Occipital lobe (tissue), 2 donors: ENCODE measurements around the gene ERG. TPM values are rescaled to one million over a fixed set of nuclear protein-coding genes. Genes with fewer than 3 reads are reported as not detected.

Experiments
- DNase-seq: peaks from one replicate; lab custom pipeline; 2025; lab: John Stamatoyannopoulos, UW
- total RNA-seq: library from RNA; depleted of rRNA; stranded (reverse); fragments of >200 nt; gene quantifications from one replicate; pipeline ENCODE4 v1.2.3, GENCODE V29; 2014

Gene ERG
- total RNA-seq, 1 donor from 2014 or later, result 1.2 TPM

DNA sequence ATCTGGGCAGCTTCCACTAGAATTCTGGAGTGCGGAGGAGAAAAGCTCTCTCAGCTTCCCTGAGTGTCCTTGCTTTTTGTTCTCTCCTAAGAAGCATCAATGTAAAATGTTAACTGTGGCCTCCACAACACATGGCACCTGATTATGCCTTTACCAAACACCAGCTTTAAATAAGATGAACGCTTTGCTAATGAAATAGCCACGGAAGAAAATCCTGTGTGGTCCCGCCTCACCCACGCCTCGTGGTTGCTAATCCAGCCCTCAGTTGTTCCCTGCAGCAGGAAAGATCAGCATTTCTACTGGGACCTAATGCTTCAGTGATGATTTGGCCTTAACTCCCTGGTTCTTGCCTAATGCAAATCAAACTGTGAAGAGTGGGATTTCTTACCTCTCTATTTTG lies 1.8 kb upstream of the ERG start:
- DNase-seq, result no peak

DNA sequence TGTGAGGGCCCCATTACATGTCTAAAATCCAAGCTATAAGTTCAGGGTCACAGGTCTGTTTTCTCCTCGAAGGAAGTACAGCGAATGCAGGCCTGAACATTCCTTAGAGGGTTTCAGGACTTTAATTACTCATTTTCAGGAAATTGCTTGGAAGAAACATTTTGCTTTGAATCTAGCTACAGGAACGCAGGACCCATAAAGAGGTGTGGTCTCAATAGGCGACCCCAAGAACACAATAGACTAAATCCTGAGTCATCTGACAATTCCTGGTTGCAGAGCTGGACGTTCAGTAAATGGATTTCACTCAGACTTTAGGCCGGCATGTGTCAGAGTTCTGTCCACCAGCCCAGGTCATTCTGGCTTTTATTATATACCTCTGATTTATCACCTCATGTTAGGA lies 1.0 kb upstream of the ERG start:
- DNase-seq, result no peak

DNA sequence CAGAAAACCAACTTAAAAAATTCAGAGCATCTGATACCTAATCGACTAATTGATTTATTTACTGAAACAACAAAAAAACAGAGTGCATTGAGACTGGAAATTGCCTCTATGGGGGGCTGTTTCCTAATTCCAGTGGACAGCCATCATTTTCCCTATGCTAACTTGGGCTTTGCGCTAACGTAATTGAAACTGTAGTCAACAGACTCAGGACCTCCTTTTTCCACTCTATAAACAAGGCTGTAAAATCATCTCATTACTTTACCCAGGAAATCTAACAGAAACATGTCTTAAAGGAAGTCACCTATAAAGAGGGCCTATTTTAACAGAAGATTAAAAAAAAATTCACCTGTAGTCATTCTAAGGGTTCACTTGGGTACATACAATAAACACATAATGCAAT lies 2.1 kb downstream of the ERG start:
- DNase-seq, result no peak

DNA sequence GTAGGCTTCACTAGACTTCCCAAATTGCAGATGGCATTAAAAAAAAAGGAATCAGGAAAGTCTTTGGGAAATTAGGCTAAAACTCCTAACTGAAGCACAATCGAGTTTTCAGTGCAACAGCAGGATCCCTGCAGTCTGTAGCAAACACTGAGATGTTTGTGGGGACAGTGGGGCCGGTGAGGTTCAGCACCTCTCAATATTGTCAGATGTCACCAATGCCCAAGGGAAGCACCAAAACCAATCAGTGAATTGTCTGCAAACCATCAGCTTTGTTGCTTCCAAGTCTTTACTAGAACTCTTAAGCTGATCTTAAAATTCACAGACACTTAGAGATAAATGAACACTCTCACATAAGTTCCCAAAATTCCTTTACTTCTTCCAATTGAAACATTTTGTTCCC lies 2.6 kb downstream of the ERG start:
- DNase-seq, result no peak

DNA sequence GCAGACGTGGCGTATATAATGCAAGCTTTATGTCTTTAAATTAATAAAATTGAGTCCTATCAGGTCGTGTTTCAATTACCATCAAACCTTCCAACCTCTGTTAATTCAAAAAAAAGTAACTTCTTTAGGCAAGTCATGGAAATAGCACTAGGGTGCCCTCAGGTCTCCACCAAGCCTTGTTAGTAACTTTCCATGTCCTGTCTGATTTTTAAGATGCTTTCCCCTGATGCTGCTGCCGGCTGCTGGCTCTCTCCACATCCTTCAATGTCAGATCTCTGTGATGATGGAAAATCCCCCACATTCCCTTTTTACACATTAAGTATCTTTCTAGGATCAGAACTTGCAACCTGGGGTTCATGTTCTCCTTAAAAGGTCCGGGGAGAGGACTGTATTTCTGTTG lies 3.0 kb downstream of the ERG start:
- DNase-seq, result no peak

DNA sequence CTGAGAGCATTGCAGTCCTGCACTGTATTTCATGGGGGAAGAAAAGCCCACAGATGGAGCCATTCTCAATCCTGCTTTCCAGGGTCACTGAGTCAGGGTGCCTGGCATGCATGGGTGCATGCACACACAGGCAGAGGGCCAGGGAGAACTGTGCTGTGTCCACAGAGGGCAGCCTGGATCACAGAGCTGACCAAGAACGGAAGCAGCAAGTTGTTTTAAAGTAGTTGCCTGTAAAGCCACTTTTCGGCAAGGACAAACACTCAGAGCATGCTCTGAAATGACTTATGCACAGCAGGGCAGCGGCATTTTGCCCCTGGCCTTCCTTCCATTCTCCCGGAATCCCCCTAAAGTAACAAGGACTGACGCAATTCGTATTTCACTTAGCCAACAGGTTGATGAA lies 3.6 kb downstream of the ERG start:
- DNase-seq, result no peak

DNA sequence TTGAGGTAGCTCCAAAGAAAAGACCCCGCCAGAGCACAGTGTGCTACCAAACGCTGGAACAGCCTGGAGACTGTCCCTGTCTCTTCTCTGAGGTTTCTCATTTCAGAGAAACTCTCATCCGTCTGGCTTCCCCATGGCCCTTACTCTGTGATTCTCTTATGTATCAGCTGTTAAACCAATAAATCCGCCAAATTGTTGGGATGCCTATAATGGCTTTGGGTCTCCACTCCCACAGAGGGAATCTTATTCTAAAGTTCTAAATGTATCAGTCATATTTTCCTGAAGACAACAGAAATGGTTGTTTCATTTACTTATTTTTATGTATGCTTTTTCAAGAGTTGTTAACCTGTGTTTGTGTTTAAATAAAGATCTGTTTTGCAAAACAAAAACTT lies 4.0 kb downstream of the ERG start:
- DNase-seq, result no peak

DNA sequence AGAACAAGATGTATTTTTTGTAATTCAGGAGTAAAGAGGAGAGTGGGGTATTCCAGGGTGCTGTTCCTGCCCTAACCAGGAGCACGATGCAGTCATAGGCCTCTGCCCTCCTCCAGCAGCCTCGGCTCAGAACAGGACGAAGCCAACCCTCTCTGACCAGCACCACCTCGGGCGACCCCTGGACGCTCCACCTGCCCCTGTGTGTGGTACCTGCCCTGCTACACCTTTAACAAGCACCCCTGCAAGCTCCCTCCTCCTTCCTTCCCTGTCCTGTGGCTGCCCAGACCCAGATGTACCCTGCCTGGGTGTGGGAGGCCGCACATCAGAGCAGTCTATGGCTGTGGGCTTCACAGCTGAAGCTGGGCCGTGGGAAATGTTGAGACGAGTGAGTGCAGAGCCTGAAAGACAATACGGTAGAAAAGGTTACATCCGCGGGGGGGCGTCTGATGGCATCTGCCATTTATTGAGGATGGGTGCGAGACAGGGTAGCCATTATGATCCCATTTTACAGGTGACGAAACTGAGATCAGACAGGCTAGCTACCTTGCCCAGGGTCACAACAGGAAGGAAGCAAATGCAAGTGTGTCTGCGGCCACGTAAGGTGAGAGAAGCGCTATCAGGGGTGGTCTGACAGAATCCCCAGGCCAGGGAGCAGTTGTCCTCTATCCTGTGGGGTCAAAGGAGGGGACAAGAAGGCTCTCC lies 4.6 kb downstream of the ERG start:
- DNase-seq, result no peak

DNA sequence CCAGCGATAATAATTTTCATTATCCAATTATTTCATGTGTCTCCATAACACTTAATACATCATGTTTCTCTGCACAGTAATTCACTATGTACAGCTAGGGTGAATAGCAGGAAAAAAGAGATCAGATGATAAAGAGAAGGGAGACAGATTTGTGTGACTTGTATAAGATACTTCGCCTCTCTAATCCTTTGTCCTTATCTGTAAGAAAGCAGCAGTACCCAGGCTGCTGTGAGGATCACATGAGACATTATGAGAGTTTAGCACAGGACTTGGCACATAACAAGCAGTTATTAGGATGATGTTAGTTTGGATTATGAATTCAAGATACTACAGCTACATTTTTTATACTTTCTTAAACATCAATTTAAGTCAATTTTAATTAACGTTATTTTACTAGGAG lies 6.3 kb downstream of the ERG start:
- DNase-seq, result no peak

DNA sequence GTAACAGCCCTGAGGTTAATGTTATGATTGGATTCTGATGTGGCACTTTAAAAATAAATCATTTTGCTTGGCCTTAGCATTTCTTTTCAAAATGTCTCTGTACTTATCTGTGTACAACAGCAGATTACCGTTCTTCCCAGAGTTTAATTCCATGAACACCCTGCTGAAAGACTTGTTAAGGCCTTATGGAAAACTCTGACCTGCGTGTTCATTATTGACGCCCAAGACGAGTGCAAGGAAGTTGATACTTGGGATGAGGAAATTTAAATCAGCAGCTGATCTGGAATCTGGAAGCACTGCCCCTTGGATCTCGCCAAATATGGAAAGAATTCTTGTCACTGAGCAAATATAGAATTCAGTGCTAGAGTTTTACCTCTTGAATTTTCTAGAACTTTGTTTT lies 6.7 kb downstream of the ERG start:
- DNase-seq, result no peak

DNA sequence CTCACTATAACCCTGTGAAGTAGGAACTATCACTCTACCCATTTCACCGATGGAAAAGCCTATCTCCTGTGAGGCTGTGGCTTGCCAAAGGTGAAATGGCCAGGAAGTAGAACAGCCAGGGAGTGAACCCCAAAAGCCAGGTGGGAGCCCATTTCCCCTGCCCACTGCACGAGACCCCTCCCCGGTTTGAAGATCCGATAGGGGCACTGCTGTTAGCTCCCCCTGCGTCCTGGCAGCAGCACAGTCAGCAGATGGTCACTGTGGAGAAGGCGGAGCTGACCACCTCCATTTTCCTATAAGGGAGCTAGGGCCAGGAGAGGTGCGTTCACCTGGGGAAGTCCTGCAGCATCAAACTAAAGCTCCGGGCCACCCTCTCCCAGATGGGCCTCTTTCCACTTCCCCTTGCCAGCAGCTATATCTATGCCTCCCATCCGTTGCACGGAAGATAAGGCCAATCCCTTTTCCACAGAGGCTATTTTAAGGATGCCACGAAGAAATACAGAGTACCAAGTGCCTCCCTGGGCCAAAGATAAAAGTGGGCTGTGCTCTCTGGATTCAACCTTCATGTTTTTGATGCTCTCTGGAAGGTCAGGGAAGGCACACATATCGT lies 7.8 kb downstream of the ERG start:
- no peak for DNase-seq

DNA sequence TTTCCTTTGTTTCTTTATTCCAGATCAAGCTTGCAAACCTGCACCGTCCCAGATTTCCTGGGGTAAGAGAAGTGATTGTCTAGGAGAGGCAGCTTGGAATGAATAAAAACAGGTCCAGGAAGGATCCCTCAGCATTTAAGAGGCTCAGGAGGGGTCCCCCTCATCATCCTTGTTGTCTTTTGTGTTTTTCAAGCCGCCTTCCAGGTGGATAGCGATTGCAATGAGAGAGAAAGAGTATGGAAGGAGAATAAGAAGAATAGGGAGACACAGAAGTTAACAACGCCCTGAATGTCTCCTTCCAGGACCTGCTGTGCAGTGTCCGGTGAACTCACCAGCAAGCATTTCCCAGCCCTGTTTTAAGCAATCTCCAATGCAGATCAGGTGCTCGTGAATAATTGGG lies 8.5 kb downstream of the ERG start:
- DNase-seq, result no peak

DNA sequence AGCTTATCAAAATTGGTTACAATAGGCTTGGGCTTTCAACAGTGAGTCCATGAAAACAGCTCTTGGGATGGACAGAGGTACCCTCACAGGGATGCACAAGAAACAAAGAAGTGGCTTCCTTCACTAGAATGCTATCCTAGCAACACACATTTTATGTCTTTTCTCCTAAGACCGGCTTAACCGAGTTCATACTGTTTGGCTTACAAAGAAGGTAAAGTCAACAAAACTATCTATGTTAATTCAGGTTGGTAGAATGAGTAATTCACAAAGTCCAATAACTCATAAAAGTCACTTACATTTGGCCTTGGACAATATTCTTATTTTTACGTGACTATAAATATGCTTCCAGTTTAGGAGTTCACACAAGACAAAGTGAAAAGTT lies 9.0 kb downstream of the ERG start:
- DNase-seq, result no peak

DNA sequence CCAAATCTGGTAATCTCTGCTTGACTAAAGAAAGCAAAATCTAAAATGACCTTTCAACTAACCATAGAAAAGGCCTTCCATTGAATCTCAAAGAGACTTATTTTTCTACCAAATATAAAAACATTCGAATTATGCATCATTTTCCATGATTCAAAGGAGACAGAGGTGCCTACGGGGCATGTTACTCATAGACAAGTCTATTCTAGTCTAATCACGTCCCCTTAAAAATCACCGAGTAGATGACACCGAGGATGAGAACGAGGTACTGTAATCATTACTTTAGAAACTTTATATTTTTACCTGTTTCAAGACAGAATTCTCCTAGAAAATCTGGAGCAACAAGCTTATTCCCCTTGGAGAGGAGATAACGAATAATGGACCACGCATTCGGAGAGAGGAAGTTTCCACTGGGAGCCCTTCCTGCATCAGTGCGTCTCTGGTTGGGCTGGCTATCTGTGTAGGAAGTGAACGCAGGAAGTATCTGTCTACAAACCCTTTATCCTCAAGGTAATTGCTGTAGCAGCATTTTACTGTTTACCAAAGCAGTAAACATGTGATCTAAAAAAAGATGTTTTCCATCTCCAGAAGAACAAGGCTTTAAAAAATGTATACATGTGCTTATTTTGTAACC lies 9.5 kb downstream of the ERG start:
- DNase-seq, result no peak

DNA sequence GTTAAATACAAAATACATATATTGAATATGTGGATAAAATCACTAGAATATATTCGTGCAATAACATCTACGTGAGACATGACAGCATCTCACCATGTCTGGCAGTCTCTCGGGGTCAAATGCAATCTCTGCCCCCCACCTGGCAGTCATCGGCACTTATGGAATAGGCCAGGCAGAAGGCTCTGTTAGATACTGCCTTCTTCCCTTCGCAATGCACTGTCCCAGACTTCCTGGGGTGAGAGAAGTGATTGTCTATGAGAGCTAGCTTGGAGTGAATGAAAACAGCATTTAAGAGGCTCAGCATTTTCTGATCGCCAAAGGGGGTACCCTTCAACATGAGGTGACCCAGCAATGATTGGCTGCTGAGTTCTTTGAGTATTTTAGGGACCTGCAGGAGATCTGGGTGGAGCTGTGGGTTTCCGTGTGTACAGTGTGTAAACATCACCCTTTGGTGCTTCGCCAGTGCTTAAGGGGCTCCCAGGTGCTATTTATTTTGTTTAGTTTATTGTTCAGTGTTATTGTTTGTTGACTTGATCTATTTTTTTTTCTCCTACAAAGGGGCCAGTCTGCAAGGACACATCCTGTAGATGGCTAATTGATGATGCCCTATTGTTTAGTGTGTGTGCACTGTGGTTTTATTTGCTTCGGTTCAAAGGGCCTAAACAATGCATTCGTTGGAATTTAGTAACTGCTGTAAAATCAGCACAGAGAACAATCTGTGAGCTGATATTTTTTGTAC lies 10.2 kb downstream of the ERG start:
- DNase-seq, result no peak

DNA sequence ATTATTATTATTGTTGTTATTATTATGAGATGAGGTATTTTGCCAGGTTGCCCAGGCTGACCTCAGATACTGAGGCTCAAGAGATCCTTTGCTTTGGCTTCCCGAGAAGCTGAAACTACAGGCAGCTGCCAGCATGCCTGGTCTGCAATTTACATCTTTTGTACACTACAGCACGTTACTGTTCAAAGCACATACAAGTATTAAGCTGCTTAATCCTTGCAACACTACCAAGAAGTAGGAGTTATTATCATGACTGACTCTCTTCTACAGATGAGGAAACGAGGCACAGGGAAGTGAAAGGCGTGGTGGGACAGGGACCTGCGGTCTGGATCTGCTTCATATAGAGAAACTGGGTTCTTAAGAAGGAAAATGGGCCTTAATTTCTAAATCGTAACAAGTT lies 11.6 kb downstream of the ERG start:
- DNase-seq, result no peak

DNA sequence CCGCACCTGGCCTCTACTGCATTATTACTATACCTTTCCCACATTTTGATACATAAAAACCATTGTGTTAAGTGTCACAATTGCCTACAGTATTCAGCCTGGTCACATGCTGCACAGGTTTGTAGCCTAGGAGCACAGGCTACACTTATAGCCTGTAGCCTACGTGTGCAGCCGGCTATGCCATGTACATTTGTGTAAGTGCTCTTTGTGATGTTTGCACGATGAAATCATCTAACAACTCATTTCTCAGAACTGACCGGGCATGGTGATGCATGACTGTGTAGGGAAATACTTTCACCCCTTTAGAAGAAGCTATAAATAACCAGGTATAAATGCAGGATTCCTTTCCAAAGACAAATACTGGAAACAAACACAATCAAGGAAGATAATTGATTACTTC lies 12.1 kb downstream of the ERG start:
- DNase-seq, result no peak

DNA sequence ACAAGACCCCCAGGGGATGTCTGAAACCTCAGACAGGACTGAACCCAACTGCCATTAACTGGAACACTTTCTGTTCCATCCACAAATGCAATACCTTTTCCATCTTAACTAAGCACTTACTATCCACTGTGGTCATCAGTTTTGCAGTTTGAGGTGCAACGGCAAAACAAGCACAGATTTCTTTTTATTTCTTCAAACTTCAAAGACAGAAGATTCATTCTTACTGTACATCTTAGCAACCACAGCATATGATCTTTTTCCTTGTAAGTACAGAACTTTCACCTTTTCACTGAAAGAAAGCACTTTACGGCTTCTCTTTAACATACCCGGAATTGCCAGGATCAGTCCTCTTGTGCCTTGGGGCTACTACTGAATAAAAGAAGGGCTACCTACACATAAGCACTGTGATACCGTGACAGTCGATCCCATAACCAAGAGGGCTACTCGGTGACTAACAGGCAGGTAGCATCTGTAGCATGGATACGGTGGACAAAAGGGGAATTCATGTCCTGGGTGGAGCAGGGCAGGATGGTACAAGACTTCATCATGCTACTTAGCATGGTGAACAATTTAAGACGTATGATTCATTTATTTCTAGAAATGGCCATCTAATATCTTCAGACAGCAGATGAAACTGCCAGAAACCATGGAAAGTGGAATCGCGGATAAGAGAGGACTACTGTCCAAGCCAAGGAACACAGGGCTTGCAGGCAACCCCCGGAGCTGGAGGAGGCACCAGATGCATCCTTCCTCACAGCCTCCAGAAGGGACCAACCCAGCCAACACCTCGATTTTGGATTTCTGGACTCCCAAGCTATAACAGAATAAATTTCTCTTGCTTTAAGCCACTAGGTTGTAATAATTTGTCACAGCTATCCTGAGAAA lies 18.4 kb downstream of the ERG start:
- no peak for DNase-seq

DNA sequence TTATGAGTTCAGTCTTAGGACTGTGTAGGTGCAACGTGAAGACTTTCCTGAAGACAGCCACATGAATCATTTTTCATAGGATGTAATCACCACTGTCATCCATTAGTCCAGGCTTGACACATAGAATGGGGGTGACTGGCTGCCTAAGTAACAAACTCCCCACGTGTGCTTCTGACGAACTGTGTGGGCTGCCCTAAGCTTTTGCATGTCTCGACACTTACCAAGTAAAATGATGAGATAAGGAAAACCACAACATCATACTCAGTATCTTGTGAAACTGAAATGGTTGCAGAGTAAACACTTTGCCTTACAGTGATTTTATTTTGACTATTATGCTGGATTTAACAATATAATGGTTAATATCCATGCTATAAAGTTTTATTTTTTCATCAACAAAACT lies 19.5 kb downstream of the ERG start:
- no peak for DNase-seq

DNA sequence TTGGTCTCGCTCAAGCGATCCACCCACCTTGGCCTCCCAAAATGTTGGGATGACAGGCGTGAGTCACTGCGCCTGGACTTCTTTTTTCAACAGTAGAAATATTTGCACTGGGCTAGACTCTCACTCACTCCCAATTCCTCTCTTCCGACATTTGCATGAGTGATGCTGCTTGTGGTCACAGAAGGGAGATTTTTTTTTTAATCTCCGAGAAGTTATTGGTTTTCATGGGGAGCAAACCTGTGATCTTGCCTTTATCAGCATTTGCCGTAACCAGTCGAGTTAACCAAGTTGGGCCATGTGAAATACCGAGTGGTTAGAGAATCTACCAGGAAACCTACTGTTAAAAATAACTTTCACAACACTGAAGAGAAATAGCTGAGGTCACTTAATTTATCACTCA lies 21.1 kb downstream of the ERG start:
- DNase-seq, result no peak

DNA sequence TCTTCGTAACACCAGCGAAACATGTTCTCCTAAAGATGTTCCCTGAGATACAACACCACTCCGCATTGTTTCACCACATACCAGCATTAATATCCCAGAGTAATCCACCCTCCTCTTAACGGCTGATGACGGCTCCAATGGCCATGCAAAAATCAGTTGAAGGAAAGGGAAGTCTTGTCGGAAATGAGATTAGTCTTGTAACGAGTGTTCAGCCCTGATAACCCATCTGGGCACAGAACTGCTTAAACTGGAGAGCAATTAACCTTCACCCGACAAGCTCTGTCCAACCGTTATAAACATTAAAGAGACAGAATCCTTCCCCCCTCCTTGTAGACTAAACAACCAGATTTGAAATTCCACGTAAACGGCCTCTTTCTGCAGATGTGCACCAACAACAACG lies 21.9 kb downstream of the ERG start:
- DNase-seq, result no peak

DNA sequence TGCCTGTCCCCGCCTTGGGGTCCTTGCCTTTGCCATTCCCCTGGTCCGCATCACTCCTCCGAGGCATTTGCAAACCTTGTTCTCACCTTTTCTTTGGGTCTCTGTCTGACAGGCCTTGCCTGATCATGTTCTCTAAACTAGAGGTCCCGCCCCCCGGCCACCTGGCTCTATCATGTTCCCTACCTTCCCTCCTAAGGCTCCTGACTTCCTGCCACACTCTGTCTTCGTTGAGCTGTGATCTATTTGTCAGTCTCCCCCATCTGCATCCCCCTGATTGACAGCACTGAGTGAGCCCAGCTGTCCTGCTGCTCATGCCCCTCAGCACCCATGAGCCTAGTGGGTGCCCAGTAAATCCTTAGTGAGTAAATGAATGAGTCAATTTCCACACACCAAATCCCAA lies 22.8 kb downstream of the ERG start:
- DNase-seq, result no peak
